HepG2 (cell line): ENCODE results near the gene SYCE3. TPM values are rescaled to one million over a fixed set of nuclear protein-coding genes. Genes with fewer than 3 reads are reported as not detected.

Experiments used
- DPF2 ChIP-seq: sonication (generic); formaldehyde crosslinking; IDR thresholded peaks from 2 replicates; pipeline ENCODE4 v1.4.0; 2020; ENCODE audit warnings: mild to moderate bottlenecking, low read depth, missing genetic modification reagents, borderline replicate concordance
- KLF16 ChIP-seq, 2 experiments: sonication (generic) in 1 of 2; formaldehyde crosslinking in 1 of 2; IDR thresholded peaks; 2 replicates each; pipeline versions ENCODE4 v1.6.1 to v1.8.0; 2016 to 2023; ENCODE audit warnings: missing genetic modification reagents in 2 of 2, missing compliant biosample characterization in 1 of 2
- KMT2B ChIP-seq: IDR thresholded peaks from 2 replicates; pipeline ENCODE4 v1.6.1; 2016; ENCODE audit warnings: missing genetic modification reagents, missing compliant biosample characterization
- PRMT3 ChIP-seq: sonication (generic); formaldehyde crosslinking; IDR thresholded peaks from 2 replicates; pipeline ENCODE4 v1.8.1; 2022; ENCODE audit warnings: low read depth, mild to moderate bottlenecking, moderate library complexity, missing genetic modification reagents, borderline replicate concordance
- RBM22 ChIP-seq: fragments of 200-400 bp; formaldehyde crosslinking; optimal IDR thresholded peaks from 2 replicates; pipeline ENCODE3; 2017; ENCODE audit warnings: mild to moderate bottlenecking, low read length, moderate library complexity
- REPIN1 ChIP-seq: sonication (generic); formaldehyde crosslinking; IDR thresholded peaks from 2 replicates; pipeline ENCODE4 v1.8.0; 2022; ENCODE audit warnings: missing genetic modification reagents, low read depth, mild to moderate bottlenecking, borderline replicate concordance
- SMARCC2 ChIP-seq: fragments of 450-650 bp; IDR thresholded peaks from 2 replicates; pipeline ENCODE4 v1.6.1; 2017; ENCODE audit warnings: antibody characterized with exemption, mild to moderate bottlenecking
- SP1 ChIP-seq, 2 experiments: fragments of 450-650 bp in 1 of 2; sonication (generic) in 1 of 2; formaldehyde crosslinking in 1 of 2; IDR thresholded peaks; 2 replicates each; pipeline versions ENCODE4 v1.4.0 to v1.6.1; 2016 to 2020; ENCODE audit warnings: missing genetic modification reagents in 1 of 2
- ZNF180 ChIP-seq: sonication (generic); formaldehyde crosslinking; IDR thresholded peaks from 2 replicates; pipeline ENCODE4 v1.4.0; 2020; ENCODE audit warnings: low read depth, missing genetic modification reagents, borderline replicate concordance
- ZNF414 ChIP-seq: sonication (generic); formaldehyde crosslinking; IDR thresholded peaks from 2 replicates; pipeline ENCODE4 v1.5.0; 2020; ENCODE audit warnings: missing genetic modification reagents
- polyA plus RNA-seq, 8 experiments: library from polyadenylated mRNA; depleted of rRNA in 3 of 8; stranded (reverse) in 7 of 8; unstranded in 1 of 8; fragments of >200 nt; fragmentation: Illumina TruSeq in 4 of 8; extraction: Trizol in 4 of 8; gene quantifications; 2 replicates each; pipeline versions ENCODE4 v1.2.1 to v1.2.3, GENCODE V29; 2011 to 2016; ENCODE audit warnings: low read depth in 4 of 8, missing spikeins in 1 of 8, mixed read lengths in 1 of 8; ENCODE audit not compliant: insufficient read depth in 1 of 8
- total RNA-seq, 5 experiments: library from RNA; depleted of rRNA; stranded (reverse); fragments of >200 nt; fragmentation: Illumina TruSeq; extraction: Trizol; gene quantifications; 2 replicates each; pipeline ENCODE4 v1.2.3, GENCODE V29; 2016; ENCODE audit warnings: low read depth in 1 of 5
- TF ChIP-seq, protein P1 (sequence below): sonication (generic); formaldehyde crosslinking; IDR thresholded peaks from 2 replicates; pipeline ENCODE4 v1.8.1; 2023; ENCODE audit warnings: missing genetic modification reagents, mild to moderate bottlenecking, borderline replicate concordance
- TF ChIP-seq, protein P2 (sequence below): sonication (generic); formaldehyde crosslinking; IDR thresholded peaks from 2 replicates; pipeline ENCODE4 v1.5.0; 2020; ENCODE audit warnings: mild to moderate bottlenecking, missing genetic modification reagents, borderline replicate concordance
- TF ChIP-seq, protein P3 (sequence below): IDR thresholded peaks from 2 replicates; pipeline ENCODE4 v1.6.1; 2016; ENCODE audit warnings: missing compliant biosample characterization, missing genetic modification reagents, borderline replicate concordance
- TF ChIP-seq, protein P4 (sequence below): sonication (generic); formaldehyde crosslinking; IDR thresholded peaks from 2 replicates; pipeline ENCODE4 v1.4.0; 2020; ENCODE audit warnings: missing genetic modification reagents

SYCE3 gene
- total and polyA plus RNA-seq, 2 of the 13 experiments (the other 11 are each of a cell fraction or from before 2014, with no cell fraction given) = not detected

- TF ChIP-seq REPIN1 (CRISPR knock-in tag) (no peak), DPF2 (peak; percentile 64), RBM22 (no peak), KLF16 (CRISPR knock-in tag; IDR thresholded peaks at IDR 0.05) (0 out of 4 replicates have a peak, but pooled peaks of 1 of the 2 experiments have one; percentile 58), SP1 (IDR thresholded peaks at IDR 0.05) (no peak), SP1 (CRISPR knock-in tag; IDR thresholded peaks at IDR 0.05) (no peak), ZNF414 (CRISPR knock-in tag) (no peak), PRMT3 (CRISPR knock-in tag) (no peak), KMT2B (0 out of 2 replicates have a peak, but pooled peaks have one; percentile 30), SMARCC2 (no peak), ZNF180 (CRISPR knock-in tag) (no peak)
- TF ChIP-seq, protein P1, sequence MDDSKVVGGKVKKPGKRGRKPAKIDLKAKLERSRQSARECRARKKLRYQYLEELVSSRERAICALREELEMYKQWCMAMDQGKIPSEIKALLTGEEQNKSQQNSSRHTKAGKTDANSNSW (CRISPR knock-in tag) = no peak
- TF ChIP-seq, protein P2, sequence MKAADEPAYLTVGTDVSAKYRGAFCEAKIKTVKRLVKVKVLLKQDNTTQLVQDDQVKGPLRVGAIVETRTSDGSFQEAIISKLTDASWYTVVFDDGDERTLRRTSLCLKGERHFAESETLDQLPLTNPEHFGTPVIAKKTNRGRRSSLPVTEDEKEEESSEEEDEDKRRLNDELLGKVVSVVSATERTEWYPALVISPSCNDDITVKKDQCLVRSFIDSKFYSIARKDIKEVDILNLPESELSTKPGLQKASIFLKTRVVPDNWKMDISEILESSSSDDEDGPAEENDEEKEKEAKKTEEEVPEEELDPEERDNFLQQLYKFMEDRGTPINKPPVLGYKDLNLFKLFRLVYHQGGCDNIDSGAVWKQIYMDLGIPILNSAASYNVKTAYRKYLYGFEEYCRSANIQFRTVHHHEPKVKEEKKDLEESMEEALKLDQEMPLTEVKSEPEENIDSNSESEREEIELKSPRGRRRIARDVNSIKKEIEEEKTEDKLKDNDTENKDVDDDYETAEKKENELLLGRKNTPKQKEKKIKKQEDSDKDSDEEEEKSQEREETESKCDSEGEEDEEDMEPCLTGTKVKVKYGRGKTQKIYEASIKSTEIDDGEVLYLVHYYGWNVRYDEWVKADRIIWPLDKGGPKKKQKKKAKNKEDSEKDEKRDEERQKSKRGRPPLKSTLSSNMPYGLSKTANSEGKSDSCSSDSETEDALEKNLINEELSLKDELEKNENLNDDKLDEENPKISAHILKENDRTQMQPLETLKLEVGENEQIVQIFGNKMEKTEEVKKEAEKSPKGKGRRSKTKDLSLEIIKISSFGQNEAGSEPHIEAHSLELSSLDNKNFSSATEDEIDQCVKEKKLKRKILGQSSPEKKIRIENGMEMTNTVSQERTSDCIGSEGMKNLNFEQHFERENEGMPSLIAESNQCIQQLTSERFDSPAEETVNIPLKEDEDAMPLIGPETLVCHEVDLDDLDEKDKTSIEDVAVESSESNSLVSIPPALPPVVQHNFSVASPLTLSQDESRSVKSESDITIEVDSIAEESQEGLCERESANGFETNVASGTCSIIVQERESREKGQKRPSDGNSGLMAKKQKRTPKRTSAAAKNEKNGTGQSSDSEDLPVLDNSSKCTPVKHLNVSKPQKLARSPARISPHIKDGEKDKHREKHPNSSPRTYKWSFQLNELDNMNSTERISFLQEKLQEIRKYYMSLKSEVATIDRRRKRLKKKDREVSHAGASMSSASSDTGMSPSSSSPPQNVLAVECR (CRISPR knock-in tag) = no peak; the same call in 1 of the 2 replicates
- TF ChIP-seq, protein P3, sequence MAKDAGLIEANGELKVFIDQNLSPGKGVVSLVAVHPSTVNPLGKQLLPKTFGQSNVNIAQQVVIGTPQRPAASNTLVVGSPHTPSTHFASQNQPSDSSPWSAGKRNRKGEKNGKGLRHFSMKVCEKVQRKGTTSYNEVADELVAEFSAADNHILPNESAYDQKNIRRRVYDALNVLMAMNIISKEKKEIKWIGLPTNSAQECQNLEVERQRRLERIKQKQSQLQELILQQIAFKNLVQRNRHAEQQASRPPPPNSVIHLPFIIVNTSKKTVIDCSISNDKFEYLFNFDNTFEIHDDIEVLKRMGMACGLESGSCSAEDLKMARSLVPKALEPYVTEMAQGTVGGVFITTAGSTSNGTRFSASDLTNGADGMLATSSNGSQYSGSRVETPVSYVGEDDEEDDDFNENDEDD (CRISPR knock-in tag) = no peak
- TF ChIP-seq, protein P4, sequence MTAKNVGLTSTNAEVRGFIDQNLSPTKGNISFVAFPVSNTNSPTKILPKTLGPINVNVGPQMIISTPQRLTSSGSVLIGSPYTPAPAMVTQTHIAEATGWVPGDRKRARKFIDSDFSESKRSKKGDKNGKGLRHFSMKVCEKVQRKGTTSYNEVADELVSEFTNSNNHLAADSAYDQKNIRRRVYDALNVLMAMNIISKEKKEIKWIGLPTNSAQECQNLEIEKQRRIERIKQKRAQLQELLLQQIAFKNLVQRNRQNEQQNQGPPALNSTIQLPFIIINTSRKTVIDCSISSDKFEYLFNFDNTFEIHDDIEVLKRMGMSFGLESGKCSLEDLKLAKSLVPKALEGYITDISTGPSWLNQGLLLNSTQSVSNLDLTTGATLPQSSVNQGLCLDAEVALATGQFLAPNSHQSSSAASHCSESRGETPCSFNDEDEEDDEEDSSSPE (CRISPR knock-in tag) = no peak
Measured at GRCh38 chr22:50569041-50569459, 6.3 kb upstream of the SYCE3 start (continued).
